HG03521 (cell line): ENCODE data around the gene SIX1.

Experiments used
- ATAC-seq: cut with Tn5 transposase; IDR thresholded peaks from one replicate; pipeline ENCODE4 v1.9.1; 2021; ENCODE audit warnings: mild to moderate bottlenecking, moderate library complexity; ENCODE audit not compliant: unreplicated experiment

The SIX1 gene

DNA sequence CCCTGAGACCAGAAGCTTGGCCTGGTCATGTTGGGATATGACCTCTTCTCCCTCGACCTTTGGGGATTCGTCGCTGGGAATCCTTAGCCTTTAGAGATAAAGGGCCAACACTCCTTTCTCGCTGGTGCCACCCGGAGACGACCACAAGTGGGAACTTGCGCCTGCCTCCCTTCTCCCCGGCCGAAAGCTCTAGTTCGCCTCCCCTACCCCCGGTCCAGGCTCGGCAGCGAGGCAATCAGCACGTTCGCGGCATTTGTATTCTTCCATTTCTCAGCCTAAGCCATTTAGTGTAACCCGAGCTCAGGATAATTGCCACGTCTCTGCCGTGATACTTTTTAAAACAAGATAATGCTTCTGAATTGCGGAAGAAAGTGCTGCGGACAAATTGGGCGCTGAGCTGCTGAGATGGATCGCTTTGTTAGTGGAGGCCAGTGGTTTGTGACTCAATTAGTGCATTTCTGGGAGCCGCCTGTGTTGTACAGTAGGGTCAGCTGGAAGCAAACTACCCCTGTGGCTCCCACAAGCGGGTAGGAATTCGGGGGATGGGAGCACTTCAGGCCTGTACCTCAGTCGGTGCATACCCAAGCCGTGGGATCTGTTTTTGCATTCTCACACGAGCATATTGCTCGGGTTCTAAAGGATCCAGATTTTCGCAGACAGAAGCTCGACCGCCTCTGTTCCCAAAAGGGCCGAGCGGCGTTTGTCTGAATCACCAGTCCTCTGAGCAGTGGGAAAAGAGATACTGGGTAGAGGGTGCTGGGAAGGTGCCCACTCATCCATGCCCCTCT, 6.8 kb upstream of the SIX1 start:
- no peak for ATAC-seq

DNA sequence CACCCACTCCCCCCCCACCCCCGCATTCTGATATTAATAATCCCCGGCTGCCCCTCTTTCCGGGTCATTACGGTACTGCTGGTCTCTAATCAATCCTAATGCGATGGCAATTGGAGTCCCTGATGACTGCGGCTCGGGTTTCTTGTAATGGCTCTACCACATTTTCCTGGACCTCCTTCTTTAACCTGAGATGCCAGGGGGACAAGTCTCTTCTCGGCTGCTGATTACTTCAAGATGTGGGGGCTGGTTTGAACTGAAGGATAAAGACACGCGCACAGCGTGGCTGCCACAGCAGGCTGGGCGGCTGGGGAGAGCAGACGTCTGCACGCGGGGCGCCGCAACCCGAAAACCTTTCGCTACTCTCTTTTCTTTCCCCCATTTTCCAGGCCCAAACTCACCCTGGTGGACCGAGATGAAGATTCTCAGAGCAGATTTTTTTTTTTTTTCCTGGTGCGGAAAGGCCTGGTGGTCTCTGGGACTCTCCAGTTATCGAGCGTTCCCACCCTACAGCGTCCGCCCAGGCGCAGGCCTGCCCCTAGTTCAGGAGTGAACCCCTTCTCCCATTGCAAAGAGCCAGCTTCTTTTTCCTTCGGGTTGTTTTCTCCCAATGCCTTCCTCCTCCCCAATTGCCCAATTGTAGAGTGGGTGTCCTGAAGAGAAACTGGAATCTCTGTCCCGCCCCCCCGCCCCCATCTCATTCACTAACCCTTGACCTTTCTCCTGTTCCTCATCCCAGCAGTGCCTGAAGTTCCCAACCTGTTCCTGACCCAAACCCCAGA, 6.0 kb upstream of the SIX1 start:
- ATAC-seq = no peak

DNA sequence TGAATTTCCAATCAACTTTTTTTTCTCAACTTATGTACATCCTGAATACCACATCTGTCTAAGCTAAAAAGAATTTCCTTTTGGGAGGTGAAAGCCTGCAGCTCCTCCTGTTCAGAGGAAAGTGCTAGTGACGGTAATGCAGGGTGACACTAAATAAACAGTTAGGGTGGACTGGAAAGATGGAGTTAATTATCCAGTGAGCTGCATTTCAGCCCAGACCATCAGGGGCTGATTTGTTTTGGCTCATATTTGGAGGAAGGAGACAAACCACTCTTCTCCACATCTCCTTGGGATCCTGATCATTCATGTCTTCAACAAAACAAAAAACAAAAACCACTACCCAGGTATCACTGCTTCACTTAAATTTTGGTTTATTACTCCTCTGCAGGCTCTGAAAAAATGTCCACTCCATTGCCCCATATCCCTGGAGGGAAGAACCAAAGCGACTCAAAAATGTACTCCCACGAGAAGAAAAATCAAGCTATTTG, 5.1 kb upstream of the SIX1 start:
- ATAC-seq = no peak

DNA sequence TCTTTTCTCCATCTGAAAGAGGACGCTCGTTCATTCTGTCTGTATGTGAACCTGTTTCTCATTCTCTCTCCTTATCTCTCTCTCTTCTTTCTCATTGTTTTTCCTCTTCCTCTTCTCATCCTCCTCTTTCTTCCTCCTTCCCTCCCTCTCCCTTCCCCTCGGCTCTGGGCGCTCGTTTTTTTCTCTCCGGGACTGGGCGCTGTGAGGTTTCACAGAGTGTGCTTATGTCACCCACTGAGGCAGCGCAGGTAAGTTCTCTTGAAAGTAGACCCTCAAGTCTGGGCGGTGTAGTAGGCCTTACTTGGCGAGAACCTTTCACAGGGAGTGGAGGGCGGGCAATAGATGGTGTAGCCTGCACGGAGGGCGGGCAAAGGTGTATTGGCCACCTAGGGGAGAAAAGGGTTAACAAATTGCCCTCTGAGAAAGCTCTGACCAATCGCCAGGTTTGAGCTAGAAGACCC, 4.5 kb upstream of the SIX1 start:
- ATAC-seq = no peak

DNA sequence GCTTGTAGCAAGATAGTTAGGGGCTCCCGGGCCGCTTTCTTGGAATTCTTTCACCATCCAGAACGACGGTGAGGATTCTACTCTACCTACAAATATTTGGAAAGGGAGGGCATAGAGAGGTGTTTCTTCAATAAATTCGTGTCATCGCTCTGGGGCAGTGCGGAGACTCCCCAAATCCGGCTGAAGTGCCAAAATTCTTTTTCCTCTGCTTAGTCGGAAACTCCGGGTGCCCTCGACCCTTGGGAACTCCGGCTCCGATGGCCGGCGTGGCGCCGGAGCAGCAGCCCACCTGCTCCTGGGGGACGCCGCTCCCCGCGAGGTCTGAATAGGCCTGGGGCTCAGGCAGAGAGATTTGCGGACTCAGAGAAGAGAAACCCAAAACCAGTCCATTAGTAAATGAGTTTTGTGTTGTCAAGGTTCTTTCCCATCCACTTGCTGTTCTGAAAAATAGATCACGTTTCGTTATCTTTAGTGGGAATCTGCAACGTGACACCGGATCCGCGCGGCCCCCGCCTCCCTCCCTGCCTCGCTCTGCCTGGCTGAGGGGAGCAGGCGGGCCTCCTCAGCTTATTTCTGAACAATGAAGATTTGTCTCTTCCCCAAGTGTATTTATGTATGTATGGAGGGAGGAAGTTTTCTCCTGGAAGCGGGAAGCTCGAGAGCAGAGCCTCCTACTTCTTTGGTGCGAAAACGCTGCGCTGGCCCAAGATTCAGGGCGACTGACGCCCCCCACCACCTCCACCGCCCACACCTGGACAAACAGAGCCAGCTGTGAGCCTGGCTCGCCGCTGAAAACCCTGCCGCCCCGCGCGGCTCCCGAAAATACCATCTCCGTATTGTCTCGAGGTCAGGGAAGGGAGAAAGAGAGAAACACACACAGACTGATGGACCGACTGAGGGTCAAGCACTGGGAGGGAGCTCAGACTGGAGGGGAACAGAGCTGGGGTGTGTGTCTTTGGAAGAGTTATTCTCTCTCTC, 3.7 kb upstream of the SIX1 start:
- ATAC-seq = no peak

DNA sequence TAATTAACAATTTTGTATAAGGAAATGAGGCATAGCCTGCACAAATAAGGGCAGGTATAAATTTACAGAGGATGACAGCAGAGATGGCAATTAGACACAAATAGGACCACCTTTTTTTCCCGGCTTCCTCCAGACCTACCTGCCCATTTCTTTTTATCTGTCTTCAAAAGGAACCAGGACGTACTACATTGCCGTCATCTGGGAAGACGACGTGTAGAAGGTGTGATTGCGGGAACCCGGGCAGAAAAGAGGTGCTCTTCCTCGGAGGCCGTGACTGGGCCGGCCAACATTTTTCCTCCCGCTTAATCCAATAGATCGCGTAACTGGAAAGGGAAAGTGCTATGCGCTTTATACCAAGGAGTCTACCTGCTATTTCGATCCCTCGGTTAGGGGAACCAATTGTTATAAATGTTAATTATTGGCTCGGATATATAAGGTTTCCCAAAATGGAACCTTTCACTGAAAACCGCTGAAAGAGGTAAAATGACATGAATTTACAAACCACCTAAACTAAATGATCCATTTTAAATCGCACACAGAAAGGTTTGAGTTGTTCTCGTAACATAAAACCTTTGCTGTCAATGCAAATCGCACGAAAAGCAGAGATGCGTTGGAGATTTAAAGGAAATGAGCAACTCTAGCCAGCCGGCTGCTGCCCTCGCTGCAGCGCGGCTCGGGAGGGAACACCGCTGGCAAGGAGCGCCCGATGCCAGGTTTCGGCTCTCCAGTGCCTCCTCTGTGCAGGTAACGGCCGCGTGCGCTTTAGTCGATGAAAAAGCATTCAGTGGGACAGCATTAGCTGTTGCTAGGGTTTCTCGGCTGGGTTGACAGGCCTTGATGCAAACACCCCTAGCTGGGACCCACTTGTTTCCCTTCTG, 2.8 kb upstream of the SIX1 start:
- no peak for ATAC-seq

DNA sequence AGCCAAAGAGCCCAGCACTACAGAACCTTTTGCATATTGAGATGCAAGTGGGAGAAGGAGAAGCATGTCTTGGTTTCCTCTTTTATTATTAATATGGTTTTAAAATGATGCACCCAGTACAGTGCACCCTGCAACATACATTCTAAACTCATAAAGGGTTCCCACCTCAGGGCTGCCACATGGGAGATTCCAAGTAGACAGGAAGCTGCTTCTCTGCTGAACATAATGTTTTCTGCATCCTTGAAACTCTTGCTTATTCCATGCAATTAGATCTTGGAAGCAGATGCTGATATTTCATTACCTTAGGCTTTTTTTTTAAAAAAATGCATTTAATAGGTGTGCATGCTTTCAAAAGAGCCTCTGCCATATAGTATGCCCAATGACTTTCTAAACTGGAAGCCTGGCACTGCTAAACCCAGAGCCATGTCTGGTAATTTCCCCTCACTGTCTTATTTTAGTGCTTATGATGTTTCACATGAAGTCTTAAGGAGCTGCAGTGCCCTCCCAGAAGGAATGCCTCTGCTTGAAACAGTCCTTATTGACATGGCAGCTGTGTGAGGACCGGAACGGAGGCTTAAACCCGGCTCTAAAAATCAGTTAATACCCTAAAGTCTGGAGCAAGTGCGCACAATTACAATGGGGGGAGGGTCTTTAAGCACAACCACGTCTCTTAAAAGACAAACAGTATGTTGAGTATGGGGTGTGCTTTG, 2.0 kb upstream of the SIX1 start:
- no peak for ATAC-seq

DNA sequence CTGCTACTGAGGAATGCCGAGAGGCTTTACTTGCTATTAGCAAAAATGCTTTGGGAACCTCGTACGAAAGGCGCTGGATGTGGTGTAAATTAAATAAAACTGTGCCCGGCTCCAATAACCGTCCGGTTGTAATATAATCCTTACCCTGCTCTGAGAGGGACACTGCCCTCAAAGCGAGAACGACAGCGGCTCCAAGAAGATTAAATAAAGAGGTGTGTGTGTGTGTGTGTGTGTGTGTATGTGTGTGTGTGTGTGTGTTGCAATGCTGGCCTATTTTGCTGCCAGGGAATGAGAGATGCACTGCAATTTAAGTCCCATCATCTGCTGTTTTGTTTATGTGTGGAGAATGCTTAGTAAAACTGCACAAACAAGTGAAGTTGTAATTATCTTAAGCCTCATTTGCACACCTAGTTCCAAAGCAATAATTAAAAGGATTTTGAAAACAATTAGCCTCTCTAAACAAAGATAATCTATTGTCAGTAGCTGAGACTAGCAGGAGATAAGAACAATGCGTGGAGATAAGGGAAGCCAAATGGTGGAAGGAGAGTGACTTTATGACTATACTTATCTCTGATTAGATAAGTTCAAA, 1.2 kb upstream of the SIX1 start:
- no peak for ATAC-seq

DNA sequence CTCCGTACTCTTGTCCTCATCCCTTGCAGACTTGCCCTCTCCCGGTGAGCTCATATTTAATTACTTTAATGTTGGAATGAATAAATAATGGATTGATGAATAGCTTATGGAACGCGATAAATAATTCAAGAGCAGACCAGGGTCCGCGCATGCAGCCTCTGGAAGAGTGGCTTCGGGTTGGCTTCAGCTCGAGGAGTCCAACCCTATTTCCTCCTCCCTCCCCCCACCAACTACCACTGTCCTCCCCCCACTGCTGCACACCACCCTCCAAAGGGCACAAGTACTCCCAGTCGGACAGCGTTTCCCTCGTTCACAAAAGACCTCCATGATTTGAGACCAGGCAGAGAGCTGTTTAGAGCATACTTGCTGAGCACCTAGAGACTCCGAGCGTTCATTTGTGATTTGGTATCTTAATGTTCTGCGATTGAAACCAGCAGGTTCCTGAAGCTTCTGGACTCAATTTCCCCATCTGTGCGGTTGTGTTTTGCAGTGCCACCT, 647 bp upstream of the SIX1 start:
- no peak for ATAC-seq

DNA sequence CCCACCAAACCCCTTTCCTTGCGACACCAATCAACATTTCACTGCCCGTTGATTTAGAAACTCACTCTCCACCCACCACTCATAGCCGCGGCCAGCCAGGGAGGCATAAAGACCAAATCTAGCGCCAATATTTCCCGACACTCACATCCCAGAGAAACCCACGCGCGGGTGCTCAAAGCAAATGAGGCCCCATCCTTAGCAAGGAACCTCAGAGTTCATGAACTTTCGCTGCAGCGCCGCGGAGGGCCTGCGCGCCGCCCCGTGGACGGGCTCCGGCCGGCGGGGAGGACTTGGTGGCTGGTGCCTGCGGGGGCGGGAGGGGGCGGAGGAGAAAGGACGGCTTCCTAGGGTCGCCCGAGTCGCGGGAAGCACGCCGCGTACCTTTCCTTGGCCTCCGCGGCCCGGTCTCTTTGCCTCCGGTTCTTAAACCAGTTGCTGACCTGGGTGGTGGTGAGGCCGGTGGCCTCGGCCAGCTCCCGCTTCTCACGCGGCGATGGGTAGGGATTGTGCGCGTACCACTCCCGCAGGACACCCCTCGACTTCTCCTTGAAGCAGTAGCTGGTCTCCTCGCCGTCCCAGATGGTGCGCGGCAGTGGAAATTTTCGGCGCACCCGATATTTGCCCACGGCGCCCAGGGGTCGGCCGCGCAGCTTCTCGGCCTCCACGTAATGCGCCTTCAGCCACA, 886 bp downstream of the SIX1 start:
- no peak for ATAC-seq

DNA sequence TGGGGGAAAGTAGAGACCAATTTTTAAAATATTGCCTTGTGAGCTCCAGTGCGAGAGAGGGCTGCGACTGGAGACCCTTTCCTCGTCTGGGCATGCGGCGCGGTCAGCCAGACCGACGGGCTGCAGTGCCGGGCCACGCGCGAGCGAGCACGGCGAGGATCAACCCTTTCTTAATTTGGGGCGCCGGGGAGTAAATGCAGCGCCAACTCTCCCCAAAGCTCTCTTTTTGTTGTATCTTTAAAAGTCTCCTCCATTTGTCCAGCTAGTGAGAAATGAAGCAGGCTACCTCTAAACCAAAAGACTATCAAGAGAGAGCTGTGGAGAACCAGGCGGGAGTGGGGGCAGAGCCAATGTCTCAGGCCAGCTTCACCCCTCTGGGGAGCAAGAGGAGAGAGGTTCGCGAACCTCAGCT, 1.4 kb downstream of the SIX1 start:
- ATAC-seq = no peak

DNA sequence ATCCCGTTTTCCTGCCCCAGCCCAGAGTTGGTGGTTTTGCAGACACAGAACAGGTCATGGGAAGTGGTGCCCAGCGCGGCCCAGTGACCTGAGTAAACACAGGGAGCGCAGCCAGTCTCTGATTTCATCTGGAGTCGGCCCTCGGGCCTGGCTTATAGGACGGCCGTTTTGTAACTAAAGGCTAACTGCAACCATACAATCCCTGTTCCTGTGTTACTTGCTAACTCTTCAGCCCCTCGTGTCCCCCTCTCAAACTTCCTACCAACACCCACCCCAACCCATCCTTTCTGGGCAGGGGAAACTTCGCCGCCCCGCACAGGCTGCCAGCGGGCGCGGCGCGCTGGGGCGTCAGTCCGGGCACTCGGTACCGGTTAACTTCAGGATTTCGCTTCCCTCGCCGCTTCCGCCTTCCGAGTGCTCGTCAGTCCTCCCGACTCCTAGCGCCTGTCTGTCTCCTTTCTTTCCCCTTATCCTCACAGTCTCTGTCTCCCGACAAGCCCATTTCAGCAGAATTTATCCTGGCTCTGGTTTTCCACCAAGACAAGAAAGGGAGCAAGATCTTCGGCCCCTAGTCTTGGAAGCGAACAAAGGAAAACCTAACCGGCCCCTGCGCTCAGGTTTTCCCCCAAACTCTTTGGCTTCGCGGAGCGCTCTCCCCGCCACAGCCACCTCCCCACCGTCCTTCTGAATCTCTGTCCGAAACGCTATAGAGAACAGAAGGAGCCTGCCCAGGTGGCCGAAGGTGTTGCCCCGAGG, 2.0 kb downstream of the SIX1 start:
- ATAC-seq = no peak

DNA sequence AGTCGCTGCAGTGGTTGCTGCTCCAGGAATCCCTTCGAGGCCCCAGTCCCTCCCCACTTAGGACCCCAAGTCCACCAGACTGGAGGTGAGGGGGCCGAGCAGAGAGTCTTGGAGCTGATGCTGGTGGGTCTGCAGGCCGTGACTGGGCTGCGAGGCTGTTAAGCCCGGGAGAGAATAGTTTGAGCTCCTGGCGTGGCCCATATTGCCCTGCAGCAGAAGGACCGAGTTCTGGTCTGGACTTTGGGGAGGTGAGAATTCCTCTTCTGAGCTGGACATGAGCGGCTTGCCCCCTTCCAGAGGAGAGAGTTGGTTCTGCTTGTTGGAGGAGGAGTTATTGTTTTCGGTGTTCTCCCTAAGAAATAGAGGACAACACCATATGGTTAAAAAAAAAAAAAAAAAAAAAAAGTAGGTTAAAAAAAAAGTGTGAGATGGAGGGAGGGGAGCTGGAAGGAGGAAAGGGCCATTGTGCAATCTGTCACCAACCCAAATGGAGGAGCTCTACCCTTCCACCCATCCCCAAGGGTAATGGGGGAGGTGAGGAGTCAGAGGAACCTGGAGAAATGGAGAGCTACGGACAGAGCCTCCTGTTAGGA, 3.0 kb downstream of the SIX1 start:
- ATAC-seq = no peak

DNA sequence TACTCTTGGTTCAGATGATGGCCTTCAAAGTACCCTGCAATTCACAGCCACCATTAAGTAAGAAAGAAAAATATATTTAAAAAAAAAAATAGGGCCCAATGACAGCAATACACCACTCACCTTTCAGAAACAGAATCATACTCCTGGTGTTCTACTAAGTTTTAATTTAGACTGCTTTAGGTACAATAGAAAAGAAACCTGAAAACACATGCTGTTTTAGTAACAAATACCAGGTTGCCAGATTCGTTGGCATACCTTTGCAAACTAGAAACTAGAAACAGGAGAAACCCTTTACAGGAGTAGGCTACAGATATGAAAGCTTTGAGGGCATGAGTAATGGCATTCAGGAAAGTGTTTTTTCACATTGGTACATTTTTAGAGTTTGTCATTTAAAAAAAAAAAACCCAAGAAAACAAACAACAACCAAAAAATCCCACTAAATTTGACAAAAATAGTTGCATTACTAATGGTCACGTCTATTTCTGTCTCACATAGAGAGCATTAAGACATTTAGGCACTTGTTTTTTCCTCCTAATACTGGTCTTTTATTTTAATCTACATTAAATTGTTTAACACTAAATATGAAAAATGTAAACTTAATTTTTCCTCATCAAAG, 4.0 kb downstream of the SIX1 start:
- no peak for ATAC-seq

DNA sequence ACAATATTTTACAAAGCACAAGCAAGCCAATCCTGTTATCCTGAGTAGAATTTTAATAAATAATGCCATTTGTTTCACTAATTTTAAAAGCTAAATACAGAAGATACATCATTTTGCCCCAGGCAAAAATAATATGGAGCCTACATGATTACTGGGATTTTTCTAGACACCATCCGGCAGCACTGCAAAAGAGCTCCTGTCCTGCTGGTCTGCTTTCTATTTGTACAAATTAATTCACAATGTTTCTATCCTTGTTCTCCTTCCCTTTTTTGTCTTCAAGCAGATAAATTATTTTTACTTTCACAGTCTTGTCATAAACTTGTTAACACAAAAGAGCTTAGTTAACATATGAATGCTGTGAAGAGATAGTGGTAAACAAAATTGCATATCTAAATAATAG, 4.6 kb downstream of the SIX1 start:
- ATAC-seq = no peak

DNA sequence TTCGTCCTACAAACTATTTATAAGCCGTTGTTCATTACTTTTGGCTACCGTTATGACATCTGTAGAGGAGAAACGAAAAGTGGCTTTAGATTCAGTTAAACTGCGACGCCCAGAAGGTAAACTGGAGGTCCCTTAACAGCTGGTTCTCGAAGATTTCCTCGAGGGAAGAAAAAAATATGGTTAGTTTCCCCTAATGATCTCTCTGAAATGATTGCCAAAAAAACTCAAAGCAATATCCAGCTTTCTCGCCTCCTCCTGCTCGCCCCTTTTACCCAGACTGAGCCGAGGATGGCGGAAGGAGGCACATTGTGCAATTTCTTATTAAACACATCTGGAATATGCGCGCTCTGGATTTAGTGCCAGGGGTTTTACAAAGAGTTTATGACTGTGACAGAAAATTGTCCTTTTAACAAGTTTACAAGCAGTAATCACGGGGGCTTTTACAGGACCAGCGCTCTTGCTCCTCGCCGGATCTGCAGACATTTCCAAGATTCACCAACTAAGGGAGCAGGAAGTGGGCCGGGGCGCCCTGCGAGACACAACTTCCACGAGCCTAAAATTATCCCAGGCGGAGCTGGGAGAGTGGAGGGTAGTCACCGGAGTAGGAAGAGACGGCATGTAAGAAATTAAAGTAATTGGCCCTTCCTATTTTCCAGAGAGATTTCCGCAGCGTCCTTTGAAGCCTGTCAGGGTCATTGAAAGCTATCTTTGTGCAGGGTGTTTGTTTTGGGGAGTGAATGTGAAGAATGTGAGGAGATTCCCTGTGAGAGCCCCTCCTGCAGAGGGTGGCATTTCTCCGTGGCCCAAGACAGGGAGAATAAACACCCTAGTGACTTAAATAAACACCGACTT, 5.6 kb downstream of the SIX1 start:
- ATAC-seq = no peak
